Stimulated activated CD4-positive, alpha-beta T cell treated with anti-CD3 and anti-CD28 coated beads, Interleukin-1b, Interleukin-23, amount 100 ng/mL, for 1 hour (primary cell): Measurements from ENCODE around the gene DEGS2.

Source experiments
- DNase-seq, 2 donors: peaks; one replicate each; pipeline ENCODE4 v3.0.0-alpha.2; 2020; ENCODE audit warnings: low read depth in 2 of 2

Gene DEGS2

DNA sequence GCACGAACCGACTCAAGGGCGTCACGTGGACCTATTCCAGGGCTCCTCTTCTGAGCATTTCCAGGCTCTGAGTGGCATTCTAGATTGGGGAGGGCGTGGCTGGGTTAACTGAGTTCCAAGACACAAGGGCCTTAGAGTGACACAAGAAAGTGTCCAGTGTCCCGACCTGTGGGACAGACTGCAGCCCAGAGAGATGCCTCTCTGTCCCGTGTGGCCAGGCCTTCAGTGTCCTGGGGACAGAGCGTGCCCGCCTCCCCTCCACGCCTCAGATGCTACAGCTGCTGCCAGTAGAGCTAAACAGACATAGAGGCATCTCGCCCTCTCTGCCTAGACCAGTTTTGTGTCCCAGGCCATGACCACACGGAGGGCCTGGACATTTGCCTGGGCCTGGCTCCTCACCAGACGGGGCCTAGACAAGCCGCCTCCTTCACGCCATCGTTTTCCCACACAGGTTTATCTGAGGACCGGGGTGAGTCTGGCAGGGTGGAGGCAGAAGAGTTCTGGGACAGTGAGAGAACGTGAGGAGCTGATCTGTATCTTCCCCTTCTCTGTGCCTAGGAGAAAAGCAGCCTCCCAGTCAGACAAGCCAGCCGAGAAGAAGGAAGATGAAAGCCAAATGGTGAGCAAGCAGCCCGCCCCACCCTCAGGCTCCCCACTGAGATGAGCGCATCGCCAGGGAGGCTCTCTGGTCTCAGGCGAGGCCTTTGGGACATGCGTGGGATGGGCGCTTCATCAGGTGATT lies 27.1 kb downstream of the DEGS2 start:
- DNase-seq: no peak

DNA sequence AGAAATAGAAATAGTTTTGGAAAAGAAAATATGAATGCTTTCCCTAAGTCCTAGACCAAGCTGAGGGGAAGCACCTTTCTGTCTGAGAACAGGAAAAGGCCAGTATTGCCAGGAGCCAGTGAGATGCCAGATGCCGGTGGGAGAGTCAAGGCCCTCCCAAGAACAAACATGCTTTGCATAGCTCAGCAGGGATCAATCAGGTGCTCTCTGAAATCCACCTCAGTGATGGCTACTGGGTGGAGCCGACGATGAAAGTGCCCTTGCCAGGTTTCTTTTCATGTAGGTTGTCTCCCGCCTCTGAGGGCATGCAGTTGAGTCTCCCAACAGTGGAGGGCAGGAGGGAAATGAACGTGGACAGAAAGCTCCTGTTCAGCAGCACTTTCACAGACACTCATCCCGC lies 28.3 kb downstream of the DEGS2 start:
- DNase-seq: no peak

DNA sequence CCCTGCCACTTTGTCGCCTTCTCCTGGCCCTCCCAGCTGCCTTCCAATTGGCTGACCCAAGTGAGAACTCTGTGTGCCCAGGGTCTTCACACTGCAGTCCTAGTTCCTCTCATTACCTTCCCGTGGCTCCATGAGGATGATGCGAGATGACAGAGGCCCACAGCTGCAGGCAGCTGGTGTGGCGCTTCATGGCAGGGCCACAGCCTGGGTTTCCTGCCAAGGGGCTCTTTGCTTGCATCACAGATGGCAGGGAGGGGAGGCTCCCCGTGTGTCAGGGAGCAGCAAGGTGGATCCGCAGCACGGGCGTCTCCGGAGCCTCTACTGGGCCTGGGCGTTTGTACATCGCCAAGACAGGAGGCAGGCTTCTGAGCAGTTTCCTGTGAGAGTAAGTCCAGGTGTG lies 28.9 kb downstream of the DEGS2 start:
- DNase-seq: no peak

DNA sequence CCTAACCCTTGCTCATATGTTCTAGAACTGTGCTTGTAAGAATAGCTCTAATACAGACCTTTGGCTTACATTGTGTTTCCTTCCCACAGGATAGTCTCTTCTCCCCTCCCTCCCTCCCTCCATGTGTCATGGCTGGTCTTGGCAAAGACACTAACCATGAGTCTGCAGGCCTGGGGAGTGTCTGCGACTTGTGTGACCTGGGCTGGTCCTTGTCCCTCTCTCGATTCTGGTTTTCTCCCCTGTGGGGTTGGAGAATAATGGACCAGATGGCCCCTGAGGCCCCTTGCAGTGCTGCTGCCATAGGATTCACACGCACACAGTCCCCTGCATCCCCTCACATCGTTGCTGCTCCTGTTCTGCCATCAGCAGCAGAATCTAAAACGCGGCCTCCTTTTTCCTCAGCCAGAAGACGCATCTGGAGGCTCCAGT lies 30.3 kb downstream of the DEGS2 start:
- no peak for DNase-seq

DNA sequence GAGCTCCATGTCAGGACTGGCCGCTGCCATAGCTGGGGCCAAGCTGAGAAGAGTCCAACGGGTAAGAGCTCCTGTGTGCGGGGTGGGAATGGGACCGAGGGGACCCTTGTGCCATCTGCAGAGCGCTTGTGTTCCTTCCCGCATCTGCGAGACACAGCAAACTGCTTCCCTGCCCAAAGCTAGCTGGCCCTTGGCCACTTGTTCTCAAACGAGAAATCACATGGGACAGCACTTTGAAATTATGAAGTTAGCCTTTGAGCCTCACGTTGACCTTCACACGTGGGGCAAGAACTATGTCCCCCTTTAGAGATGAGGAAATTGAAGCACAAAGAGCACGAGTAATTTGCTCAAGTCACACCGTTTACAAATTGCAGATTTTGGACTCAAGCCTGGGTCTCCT lies 30.8 kb downstream of the DEGS2 start:
- no peak for DNase-seq

DNA sequence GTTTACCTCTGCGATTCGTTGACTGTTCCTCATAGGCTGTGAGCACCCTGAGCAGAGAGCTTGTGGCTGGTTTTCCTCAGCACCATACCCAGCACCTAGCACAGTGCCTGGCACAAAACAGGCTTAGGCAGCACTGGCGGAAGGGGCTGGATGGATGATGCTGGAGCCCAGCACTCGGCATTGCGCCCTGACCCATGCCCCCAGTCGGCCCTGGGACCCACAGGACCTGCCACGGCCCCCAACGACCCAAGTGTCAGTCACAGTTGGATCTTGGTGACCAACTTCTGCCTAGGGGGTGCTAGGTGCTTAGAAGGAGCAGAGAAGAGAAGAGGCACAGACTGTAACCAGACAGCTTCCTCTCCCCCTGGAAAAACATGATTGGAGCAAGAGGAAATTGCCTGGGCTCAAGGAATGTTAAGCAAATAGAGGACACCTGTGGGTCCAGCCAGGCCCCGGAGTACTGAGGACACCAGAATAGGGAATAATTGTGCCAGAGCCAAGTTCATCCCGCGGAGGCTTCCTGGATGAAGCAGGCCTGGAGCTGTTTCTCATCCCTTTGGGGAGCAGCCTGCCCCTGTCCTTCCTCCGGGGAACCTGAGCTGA lies 31.5 kb downstream of the DEGS2 start:
- no peak for DNase-seq

DNA sequence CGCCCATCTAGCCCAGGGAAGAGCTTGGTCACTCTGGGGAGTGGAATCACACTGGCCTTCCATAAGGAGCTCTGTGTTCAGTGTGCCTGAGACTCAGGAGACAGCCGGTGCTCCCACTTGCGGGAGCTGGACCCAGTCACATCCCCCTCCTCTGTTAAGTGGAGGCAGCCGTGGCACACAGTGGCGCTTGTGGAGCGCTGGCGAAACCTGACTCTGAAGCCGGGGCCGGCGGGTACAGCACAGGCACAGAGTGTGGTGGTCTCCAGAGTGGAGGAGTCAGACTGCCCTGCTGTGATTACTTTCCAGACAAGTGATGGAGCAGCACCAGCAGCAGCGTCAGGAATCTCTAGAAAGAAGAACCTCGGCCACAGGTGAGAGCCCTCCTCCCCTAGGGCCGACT lies 33.0 kb downstream of the DEGS2 start:
- no peak for DNase-seq

DNA sequence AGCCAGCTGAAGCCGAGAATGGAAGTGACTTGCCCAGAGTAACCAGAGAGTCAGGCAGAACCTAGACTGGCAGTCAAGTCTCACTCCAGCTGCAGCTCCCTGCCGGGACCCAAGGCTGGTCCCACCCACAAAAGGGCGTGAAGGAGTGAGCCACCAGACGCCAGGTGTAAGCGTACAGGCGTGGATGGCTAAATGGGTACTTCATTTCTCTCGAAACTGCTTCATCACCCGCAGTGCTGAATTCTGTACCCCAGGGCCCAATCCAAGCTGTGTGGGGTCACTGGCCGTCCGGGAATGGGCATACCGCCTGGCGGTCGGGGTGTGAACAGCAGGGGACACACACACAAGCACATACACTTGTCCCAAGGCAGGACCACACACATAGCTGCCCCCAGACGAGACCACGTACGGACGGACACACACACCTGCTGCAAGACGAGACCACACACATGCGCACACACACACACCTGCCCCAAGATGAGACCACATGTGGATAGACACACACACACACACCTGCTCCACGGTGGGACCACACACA lies 34.8 kb downstream of the DEGS2 start:
- DNase-seq: no peak

DNA sequence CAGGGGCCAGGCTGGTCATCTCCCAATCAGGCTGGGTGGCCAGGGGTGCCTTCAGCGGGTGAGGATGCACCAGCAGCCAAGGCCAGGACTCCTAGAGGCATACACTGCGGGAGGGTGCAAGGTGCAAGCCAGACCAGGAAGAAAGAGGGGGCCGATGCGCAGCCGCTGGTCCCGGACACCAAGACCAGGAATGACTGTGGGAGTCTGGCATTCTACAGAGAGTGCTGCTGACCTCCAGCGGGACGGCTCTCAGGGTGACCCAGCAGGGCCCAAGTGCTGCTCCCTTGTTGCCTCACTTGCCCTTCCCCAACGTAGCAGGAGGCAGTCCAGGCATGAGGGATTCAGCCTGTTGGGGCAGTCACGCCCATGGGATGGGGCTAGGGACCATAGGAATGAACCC lies 35.8 kb downstream of the DEGS2 start:
- DNase-seq: no peak

DNA sequence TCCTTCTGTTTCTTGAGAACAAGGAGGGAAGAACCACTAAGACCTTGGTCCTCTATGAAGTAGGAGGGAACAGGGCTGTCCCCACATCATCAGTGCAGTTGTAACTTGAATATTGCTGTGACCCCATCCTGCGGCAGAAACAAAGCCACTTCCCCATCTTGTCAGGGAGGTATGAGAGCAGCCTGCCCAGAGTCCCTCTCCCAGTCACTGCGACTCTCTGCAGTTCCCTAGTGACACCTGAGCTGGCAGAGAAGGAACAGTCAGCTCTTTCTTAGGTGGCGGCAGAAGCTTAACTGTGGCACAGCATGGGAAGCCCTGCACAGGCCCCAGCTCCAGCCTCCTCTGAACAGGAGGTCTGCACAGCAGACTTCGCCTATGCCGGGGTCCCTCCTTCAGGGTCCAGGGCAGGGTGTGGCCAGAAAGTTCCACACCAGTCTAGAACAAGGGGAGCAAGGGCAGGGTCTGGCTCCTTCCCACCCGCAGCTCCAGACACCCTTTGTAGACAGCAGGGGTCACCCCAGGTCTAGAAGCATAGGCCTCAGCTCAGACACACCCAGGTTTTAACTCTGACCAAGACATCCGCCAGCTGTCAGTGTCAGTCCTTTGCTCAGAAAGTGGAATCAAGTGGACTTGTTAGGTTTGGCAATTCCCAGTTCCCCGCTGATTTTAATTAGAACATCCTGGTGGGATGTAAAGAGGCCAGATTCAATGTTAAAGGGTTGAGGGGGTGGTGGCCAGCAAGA lies 36.8 kb downstream of the DEGS2 start:
- no peak for DNase-seq

DNA sequence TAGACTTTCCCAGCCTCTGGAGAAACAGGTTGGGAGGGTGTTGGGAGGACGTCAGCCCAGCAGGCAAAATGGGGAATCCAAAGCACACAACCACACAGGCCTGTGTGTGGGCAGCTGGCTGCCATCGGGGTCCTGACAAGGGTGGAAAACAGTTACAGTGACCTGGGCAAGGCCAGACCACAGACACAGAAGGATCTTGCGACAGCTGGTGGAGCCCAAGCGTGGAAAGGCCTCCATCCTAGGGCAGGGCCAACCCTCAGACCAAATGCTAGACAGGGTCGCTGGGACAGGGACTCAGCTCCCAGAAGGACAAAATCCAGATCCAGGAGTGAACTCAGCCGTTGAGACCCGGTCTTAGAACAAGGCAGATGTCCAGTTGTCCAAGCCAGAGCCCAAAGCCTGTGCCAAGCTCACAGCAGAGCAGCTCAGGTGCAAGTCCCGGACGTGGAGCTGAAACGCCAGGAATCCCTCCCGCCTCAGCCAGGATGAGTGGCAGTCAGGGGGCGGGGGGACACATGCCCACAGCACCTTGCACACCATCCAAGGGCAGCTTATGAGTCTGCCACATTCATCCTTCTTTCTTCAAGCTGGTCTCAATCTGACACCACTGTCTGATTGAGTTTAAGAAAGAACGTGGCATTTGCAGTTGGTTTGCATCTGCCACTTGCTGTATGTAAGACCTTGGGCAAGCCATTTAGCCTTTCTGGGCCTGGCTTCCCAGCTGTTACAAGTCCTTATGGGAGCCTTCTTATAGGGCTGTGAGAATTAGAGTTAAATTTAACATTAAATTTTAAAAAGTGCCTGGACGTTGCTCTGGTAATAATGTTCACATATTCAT lies 37.6 kb downstream of the DEGS2 start:
- no peak for DNase-seq

DNA sequence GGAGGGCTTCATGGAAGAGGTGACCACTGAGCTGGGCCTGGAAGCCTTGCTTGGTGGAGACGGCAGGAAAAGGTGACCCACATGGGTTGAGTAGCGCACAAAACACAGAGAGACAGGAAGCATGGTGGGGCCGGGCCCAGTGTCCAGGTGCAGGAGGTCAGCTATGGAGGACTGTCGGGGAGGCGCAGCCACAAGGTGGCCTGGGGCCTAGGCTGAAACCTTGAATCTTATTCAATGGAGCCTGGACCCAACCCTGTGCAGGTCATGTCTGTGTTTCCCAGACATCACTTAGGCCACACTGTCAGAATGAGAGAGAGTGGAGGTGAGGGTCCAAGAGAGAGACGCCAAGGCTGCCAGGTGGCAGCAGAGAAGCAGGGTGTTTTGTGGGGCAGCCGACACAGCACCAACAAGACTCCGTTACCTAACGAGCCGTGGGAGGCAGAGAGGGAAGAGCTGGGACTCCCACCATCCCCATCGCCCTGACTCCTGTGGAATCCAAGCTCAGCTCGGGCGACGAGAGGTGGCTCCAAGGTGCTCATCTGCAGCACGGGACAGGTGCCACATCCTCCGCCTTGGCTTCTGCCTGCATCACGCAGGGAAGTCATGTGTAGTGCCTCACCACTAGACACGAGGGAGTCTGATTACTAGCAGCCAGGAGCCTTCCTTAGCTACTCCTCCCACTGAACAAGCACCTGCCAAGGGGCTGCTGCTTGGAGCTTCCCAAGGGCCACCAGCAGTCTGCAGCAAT lies 38.7 kb downstream of the DEGS2 start:
- no peak for DNase-seq

DNA sequence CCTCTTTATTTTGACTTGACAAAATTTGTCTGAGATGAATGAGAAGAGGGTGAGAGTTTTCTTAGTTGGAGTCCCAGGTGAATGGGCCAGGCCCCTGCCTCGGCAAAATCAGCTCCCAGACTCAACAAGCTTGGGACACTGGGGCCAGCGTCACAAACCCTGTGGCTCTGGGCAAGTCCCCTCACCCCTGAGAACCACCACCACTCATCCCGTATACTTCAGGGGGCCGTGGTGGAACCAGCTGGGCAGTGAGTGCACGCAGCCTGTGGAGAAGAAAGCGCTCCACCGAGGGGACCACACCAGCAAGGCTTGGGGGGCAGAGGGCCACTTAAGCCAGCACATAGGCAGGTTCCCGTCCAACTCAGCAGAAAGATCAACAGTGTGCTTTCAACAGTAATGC lies 40.2 kb downstream of the DEGS2 start:
- no peak for DNase-seq

DNA sequence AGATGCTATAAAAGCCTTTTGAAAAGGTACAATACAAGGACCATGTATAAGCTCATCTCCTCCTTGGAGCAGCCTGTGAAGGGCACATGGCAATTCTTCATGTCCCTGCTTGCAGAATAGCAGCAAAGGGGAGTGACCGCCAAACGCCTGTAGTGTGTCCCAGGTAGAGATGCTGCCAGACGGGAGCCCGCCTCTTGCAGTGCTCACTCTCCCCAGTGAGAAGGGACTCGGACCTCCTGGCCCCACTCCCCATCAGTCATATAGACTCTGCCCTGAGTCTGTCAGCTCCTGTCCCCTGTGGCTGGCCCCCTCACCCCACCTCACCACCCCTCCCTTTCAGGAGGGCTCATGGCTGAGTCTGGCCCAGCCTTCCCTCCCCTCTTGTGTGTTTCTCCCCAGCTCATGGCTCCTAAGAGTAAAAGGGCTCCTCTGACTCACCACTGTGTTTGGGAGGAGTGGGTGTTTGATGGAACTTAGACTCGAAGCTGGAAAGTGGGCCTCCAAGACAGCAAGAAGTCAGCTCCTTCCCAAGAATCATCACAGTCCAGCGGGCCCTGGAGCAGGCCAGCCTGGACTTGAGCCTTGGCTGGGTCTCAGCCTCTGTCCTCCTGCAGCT lies 40.9 kb downstream of the DEGS2 start:
- no peak for DNase-seq

DNA sequence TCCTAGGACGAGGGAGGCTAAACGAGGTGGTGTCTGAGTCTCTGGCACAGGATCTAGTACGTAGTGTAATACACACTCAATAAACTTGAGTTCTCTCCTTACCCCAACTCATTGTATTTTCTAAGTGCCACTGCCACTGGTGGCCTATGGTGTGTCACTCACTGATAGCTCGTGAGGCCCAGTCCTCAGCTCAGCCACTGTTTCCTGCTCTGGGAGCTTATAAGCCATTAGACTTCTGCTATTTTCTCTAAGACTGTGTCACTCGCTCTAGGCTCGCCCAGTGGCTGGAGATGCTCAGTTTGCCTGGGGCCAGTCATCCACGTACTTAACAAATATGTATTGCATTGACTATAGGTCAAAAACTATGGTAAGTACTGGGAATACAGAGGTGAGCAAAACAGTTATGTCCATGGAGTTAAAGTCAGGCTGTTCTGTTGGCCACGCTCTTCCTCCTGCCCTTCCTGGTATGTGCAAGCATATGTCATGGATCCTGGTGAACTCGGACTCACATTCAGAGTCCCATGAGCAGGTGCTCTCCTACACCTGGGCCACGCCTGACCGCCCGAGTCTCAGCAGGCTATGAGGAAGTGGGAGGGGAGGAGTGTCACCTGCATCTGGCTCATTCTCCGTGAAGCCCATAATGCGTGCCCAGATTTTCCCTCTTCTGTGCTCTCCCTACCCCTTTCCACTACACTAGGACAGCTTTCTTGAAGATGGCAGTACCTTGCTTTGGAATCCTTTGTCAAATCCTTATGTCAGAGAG lies 41.6 kb downstream of the DEGS2 start:
- no peak for DNase-seq

DNA sequence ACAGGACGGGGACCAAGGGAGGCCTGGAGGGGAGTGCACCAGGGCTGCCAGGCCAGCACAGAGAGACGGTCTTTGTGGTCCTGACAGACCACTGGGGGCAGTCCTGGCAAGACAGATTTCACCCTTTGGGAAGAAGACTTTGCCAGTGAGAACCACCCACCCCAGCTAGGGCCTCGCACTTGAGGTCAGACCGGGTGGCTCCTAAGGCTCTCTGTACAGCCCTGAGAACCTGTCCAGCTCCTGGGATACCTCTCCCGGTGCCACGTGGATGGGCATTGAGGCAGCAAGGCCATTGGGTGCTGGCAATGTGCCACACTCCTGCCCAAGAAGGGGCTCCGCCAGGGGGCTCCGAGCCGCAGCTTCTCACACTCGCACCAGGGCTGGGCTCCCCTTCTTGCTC lies 42.4 kb downstream of the DEGS2 start:
- DNase-seq: no peak

DNA sequence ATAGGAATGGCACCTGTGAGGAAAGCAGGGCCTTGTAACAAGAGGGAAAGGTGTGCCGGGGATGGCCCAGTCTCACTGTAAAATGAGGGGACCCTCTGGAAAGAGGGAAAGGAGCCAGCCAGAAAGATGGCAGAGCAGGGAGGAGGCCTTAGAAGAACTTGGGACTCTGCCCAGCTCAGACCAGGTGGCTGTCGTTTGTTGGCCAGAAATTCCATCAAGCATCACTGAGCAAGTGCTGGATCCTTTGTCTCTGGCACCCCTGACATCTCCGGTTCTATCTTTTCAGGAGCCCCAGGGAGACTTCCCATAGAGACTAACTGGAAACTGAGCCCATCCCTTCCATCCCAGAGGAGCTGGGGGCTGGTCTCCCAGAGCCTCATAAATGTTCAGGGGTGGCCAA lies 43.3 kb downstream of the DEGS2 start:
- no peak for DNase-seq

DNA sequence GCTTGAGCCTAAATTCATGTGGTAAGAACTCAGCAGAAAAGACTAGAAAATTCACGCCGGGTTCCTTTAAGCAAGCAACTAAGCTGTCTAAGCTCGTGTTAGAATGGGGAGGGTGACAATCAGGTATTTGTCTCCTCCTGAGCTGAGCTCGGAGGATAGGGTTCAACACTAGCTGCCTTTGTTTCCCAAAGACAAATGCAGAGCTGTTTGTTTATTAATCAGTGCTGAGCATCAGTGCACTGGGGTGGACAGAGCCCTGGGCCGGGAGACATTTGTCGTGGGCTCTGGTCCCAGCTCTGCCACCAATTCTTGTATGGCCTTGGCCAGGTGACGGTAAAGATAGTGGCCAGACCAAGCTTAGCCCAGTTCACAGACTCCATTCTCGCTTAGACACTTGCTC lies 43.7 kb downstream of the DEGS2 start:
- DNase-seq: no peak

DNA sequence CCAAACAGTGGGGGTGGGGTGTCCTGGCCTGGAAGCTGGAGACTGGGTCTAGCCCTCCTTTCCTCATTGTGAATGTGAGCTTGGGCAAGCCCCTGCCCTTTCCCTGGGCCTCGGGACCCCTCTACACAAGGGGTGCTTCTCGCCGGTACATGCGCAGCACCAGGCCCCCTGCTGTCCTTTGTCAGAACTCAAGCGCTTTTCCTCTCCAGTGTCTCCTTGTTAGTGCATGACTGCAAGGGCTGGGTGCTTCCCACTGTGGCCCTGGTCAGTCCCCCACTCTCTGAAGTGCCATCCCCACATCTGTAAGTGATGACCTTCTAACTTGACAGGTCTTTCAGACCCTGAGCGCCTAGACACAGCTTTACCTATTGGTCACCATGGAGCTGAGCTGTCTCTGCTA lies 44.2 kb downstream of the DEGS2 start:
- no peak for DNase-seq
